NT2/D1 (cell line): ENCODE results near the gene WDR44.
"Not testable (repeated sequence)": the region's sequence is repeated elsewhere in the genome, so short reads cannot be mapped to it uniquely, and the experiment has no call there.

Experiments
- SUZ12 ChIP-seq: IDR thresholded peaks from 2 replicates; pipeline ENCODE4 v1.6.1; 2011; ENCODE audit not compliant: insufficient read length, insufficient read depth; ENCODE audit errors: extremely low read depth
- YY1 ChIP-seq: IDR thresholded peaks from 2 replicates; pipeline ENCODE4 v1.6.1; 2011; ENCODE audit not compliant: insufficient read length, insufficient read depth

DNA sequence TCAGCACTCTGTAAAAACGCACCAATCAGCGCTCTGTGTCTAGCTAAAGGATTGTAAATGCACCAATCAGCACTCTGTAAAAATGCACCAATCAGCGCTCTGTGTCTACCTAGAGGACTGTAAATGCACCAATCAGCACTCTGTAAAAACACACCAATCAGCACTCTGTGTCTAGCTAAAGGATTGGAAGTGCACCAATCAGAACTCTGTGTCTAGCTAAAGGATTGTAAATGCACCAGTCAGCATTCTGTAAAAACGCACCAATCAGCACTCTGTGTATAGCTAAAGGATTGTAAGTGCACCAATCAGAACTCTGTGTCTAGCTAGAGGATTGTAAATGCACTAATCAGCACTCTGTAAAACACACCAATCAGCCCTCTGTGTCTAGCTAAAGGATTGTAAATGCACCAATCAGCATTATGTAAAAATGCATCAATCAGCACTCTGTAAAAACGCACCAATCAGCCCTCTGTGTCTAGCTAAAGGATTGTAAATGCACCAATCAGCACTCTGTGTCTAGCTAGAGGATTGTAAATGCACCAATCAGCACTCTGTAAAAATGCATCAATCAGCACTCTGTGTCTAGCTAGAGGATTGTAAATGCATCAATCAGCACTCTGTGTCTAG lies 124.9 kb downstream of the WDR44 start:
- not testable (repeated sequence) for TF ChIP-seq YY1, SUZ12
